Sigmoid colon (tissue), 7 donors: ENCODE measurements around the gene PEAK1. TPM values are rescaled to one million over a fixed set of nuclear protein-coding genes. Genes with fewer than 3 reads are reported as not detected.

Experiments used
- DNase-seq: peaks from one replicate; pipeline ENCODE4 v3.0.0-alpha.2; 2019
- H3K27ac ChIP-seq, 4 donors: fragments of 200-600 bp; sonication (generic); one replicate each; pipeline ENCODE4 v1.5.1; 2016 to 2019; ENCODE audit warnings: mild to moderate bottlenecking in 1 of 4
- H3K27me3 ChIP-seq, 3 donors: fragments of 200-600 bp; sonication (generic); one replicate each; pipeline ENCODE4 v1.5.1; 2019; ENCODE audit warnings: mild to moderate bottlenecking in 1 of 3
- H3K36me3 ChIP-seq, 4 donors: fragments of 200-600 bp; sonication (generic); one replicate each; pipeline ENCODE4 v1.5.1; 2016 to 2019
- H3K4me1 ChIP-seq, 4 donors: fragments of 200-600 bp; sonication (generic); one replicate each; pipeline ENCODE4 v1.5.1; 2017 to 2019
- H3K4me3 ChIP-seq, 4 donors: fragments of 200-600 bp; sonication (generic); one replicate each; pipeline ENCODE4 v1.5.1; 2017 to 2019; ENCODE audit warnings: mild to moderate bottlenecking in 2 of 4, moderate library complexity in 1 of 4
- H3K9me3 ChIP-seq, 4 donors: fragments of 200-600 bp in 3 of 4; sonication (generic) in 3 of 4; one replicate each; pipeline versions ENCODE4 v1.5.1 to v1.6.1; 2013 to 2019
- CTCF ChIP-seq, 4 experiments: fragments of 450-650 bp in 3 of 4; fragments of 200-600 bp in 1 of 4; IDR thresholded peaks; one replicate each; pipeline ENCODE4 v1.5.1; 2016 to 2019; ENCODE audit warnings: antibody characterized with exemption in 4 of 4, mild to moderate bottlenecking in 3 of 4, moderate library complexity in 2 of 4
- EP300 ChIP-seq, 4 donors: sonication (generic); formaldehyde crosslinking; IDR thresholded peaks; one replicate each; pipeline ENCODE4 v1.6.1; 2017; ENCODE audit warnings: antibody characterized with exemption in 4 of 4
- POLR2A ChIP-seq, 2 donors: fragments of 450-650 bp; IDR thresholded peaks; one replicate each; pipeline ENCODE4 v1.6.1; 2016; ENCODE audit warnings: antibody characterized with exemption in 2 of 2, mild to moderate bottlenecking in 2 of 2, moderate library complexity in 2 of 2
- POLR2AphosphoS5 ChIP-seq, 4 donors: sonication (generic); formaldehyde crosslinking; IDR thresholded peaks; one replicate each; pipeline ENCODE4 v1.6.1; 2017; ENCODE audit warnings: antibody characterized with exemption in 4 of 4
- WGBS, 2 donors: extraction: QIAGEN DNeasy Blood & Tissue Kit; methylation state at CpG; one replicate each; pipeline ENCODE4 v1.1.7; 2013; 5-methylcytosine and 5-hydroxymethylcytosine counted together
- intact Hi-C: fragments of 100-400 bp; cut with DNase I; formaldehyde crosslinking; loops from one replicate; pipeline ENCODE4 v1.15.1; 2023
- polyA plus RNA-seq, 3 donors: library from polyadenylated mRNA; stranded (reverse); fragments of 200-250 nt; gene quantifications; one replicate each; pipeline ENCODE4 v1.2.3, GENCODE V29; 2013
- total RNA-seq, 4 donors: library from RNA; depleted of rRNA; stranded (reverse); fragments of >200 nt; gene quantifications; one replicate each; pipeline ENCODE4 v1.1.0, GENCODE V29; 2016
- donor health status: healthy with polysubstance abuse.
- donor health status: Bipolar disorder and iron deficiency.
- donor health status: healthy.

PEAK1 gene
- total and polyA plus RNA-seq, 7 donors = 3.5 to 59.8 (median 29.3) TPM

DNA sequence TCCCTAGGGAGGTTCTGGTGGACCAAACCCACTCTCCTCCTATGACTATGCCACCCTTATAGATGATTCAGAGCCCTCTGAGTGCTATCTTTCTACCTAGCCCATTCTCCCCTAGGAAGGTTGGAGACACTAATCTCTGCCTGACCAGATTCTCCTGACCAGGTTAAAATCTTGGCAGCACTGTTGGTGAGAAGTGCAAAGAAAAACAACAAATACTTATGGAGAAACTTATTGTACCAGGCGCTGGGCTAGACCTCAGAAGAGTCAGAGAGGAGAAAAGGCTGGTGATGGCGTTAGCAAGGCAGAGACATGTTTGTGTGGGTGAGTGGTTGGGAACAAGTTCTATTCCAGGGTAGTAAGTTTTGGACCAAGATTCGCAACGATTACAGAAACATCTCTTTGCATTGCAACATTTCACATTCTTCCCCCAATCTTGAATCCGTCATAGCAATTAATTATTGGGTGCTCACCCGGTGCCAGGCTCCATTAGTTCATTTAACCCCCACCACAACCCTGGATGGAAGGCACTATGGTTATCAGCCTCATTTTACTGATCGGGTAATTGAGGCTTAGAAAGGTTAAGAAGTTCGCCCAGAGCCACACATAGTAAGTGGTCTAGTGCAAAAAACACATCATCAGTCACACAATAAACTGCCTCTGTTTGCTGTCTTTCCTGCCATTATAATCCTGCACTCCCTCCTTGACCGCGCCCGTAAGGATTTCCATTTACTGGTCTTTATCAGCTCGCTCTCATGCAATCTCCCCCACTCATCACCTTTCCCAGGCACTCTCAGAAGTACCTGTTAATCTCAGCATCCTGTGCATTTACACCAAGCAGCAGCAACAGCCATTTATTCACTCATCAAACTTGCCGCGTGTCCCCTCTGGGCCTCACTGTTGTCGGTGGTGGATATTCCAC, 348.3 kb downstream of the PEAK1 start:
- Histone ChIP-seq H3K36me3 (no peaks in the 10 kb centered on the region), H3K4me3 (peak overlapping the region in 3 of 4 donors; percentile 85 to 97 (median 86)), H3K27me3 (no peaks in the 10 kb centered on the region), H3K9me3 (no peaks in the 10 kb centered on the region), H3K27ac (peak overlapping the region; percentile 93 to 99 (median 94)), H3K4me1 (peaks cover 0 to 52% (median 41%) of the 10 kb centered on the region in 4 donors)
- no peak for DNase-seq
- 86 to 87% methylated on average over 15 of the region's 15 CpGs for WGBS, 2 donors
- no peak for TF ChIP-seq POLR2A (IDR thresholded peaks at IDR 0.05)
- intact Hi-C loops = loop anchor here (2.0 kb wide), 1 partner anchor 349 kb away; the partner anchor contains the start of genes HMG20A and PEAK1

DNA sequence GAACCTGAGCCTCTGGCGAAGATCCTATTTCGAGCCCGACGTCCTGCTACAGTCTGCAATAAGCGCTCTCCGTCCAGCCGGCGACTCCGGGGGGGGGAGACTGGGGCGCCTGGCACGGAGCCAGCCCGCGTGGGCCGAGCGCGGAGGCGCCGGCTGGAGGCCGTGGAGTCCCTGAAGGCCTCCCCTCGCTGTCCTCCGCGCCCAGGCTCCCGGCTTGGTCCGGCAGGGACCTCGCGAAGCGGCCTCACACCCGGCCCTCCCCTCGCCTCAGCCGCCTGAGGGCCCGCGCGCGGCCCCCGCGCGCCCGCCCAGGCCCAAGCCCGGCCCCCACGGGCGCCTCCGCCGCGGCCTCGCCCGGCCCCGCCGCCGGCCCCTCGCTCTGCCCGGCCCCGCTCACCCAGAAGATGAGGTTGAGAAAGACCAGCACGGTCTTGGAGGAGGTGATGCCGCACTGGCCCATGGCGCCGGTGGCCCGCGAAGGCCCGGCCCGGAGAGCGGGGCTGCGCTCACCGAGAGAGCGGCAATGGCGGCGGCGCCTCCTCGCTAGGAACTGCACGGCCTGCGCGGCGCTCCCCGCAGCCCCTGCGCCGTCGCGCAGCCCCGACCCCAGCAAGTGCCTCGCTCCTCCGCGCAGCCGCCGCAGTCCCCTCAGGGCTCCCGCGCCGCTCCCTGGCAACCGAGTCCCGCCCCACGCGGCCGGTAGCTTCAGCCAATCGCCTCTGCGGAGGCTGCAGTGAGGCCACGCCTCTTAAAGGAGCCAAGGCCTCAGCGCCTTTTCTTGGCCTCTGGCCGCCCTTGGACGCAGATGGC, 349.2 kb downstream of the PEAK1 start, which contains the start of gene TSPAN3:
TSS of gene TSPAN3 (minus strand) at position 615 of the 810 bp plus-strand sequence. CDS start at position 460, 155 bp downstream.
- H3K9me3 ChIP-seq = no peaks in the 10 kb centered on the region
- WGBS, 2 donors = 1% methylated on average over 97 of the region's 97 CpGs
- H3K27ac ChIP-seq = peak within 1 kb of the TSS; percentile 93 to 99 (median 94)
- peak within 1 kb of the TSS; percentile 66 to 97 (median 86) for H3K4me3 ChIP-seq
- intact Hi-C loops = loop anchor here (2.0 kb wide), 1 partner anchor 350 kb away; the partner anchor contains the start of genes HMG20A and PEAK1
- TF ChIP-seq CTCF (IDR thresholded peaks at IDR 0.05) = no peak
- no peak for TF ChIP-seq EP300 (IDR thresholded peaks at IDR 0.05)
- peak in 1 of 2 donors; percentile 12 for TF ChIP-seq POLR2A (IDR thresholded peaks at IDR 0.05)
- TF ChIP-seq POLR2AphosphoS5 (IDR thresholded peaks at IDR 0.05) = peak; percentile 71 to 96 (median 87)
- no peaks in the 10 kb centered on the region for H3K36me3 ChIP-seq
- H3K27me3 ChIP-seq = no peaks in the 10 kb centered on the region
- peak; percentile 95 for DNase-seq
- H3K4me1 ChIP-seq = peaks cover 0 to 46% (median 34%) of the 10 kb centered on the region in 4 donors

DNA sequence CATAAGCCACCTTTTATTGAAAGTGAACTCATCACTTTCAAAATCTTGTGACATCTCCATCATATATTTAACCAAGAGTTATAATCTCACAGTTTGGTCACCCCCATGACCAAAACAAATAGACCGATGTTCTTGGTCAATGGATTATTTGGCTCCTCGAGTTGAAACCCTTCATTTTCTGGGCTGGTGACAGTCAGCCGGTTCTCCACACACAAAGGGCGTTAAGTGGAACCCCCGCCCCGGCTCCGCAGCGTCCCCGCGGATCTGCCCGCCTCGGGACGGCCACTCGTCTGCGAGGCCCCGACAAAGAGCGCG, 349.8 kb downstream of the PEAK1 start:
- intact Hi-C loops = loop anchor here (2.0 kb wide), 1 partner anchor 351 kb away; the partner anchor contains the start of genes HMG20A and PEAK1
- H3K27me3 ChIP-seq = no peaks in the 10 kb centered on the region
- peak overlapping the region; percentile 93 to 99 (median 94) for H3K27ac ChIP-seq
- 1% methylated on average over 18 of the region's 18 CpGs for WGBS, 2 donors
- H3K9me3 ChIP-seq = no peaks in the 10 kb centered on the region
- no peak for DNase-seq
- H3K4me1 ChIP-seq = peaks cover 0 to 43% (median 34%) of the 10 kb centered on the region in 4 donors
- H3K4me3 ChIP-seq = peak overlapping the region; percentile 66 to 97 (median 86)
- H3K36me3 ChIP-seq = no peaks in the 10 kb centered on the region
- TF ChIP-seq POLR2AphosphoS5 (IDR thresholded peaks at IDR 0.05) (no peak), EP300 (IDR thresholded peaks at IDR 0.05) (no peak), CTCF (IDR thresholded peaks at IDR 0.05) (no peak), POLR2A (IDR thresholded peaks at IDR 0.05) (no peak)

DNA sequence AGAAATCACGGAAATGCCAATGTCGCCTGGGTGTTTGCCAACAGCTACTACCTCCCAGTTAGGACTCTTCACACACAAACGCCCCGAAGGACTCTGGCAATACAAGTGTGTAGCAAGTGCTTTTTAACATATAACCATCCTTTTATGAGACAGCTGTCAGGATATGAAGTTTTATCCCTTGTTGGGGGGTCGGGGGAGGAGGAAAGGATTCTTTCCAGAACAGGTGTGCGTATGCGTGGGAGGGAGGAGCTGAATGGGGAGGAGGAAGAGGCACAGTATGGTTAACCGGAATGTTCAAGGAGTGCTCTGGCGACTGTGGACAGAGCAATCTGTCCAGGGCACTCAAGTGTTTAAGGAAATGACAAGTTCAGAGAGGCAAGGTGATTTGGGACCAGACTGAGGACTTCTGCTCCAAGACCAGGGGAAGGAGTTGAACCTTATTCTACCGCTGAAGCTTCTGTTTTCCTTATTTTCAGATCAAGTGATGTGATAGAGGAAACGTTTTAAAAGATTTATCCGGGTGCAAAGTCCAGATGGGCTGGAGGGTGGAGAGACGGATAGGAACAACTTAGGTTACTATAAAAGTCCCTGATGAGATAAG, 350.3 kb downstream of the PEAK1 start:
- peak overlapping the region; percentile 66 to 97 (median 86) for H3K4me3 ChIP-seq
- TF ChIP-seq POLR2A (IDR thresholded peaks at IDR 0.05) = no peak
- no peak for TF ChIP-seq EP300 (IDR thresholded peaks at IDR 0.05)
- TF ChIP-seq POLR2AphosphoS5 (IDR thresholded peaks at IDR 0.05) = no peak
- TF ChIP-seq CTCF (IDR thresholded peaks at IDR 0.05) = no peak
- intact Hi-C loops = loop anchor here (2.0 to 10.0 kb wide), 2 partner anchors 165 to 351 kb away; partner anchors contain the start of genes HMG20A, PEAK1 and SCAPER
- DNase-seq = no peak
- peaks cover 0 to 45% (median 34%) of the 10 kb centered on the region in 4 donors for H3K4me1 ChIP-seq
- H3K27me3 ChIP-seq = no peaks in the 10 kb centered on the region
- no peaks in the 10 kb centered on the region for H3K9me3 ChIP-seq
- 9 to 39% methylated on average over 13 of the region's 13 CpGs for WGBS, 2 donors
- H3K36me3 ChIP-seq = no peaks in the 10 kb centered on the region
- peak overlapping the region; percentile 93 to 99 (median 94) for H3K27ac ChIP-seq
